GM10266 (cell line): Measurements from ENCODE around the gene KAT5.
"Not testable (repeated sequence)": the region's sequence is repeated elsewhere in the genome, so short reads cannot be mapped to it uniquely, and the experiment has no call there.

Experiments used
- DNase-seq: peaks from one replicate; pipeline ENCODE4 v3.0.0; 2012; ENCODE audit errors: extremely low spot score
- TF ChIP-seq, protein P1 (sequence below): IDR thresholded peaks from 2 replicates; pipeline ENCODE4 v1.5.1; 2012; ENCODE audit warnings: mild to moderate bottlenecking, low read depth; ENCODE audit not compliant: control insufficient read depth, insufficient read depth; ENCODE audit errors: missing control alignments

Gene KAT5

DNA sequence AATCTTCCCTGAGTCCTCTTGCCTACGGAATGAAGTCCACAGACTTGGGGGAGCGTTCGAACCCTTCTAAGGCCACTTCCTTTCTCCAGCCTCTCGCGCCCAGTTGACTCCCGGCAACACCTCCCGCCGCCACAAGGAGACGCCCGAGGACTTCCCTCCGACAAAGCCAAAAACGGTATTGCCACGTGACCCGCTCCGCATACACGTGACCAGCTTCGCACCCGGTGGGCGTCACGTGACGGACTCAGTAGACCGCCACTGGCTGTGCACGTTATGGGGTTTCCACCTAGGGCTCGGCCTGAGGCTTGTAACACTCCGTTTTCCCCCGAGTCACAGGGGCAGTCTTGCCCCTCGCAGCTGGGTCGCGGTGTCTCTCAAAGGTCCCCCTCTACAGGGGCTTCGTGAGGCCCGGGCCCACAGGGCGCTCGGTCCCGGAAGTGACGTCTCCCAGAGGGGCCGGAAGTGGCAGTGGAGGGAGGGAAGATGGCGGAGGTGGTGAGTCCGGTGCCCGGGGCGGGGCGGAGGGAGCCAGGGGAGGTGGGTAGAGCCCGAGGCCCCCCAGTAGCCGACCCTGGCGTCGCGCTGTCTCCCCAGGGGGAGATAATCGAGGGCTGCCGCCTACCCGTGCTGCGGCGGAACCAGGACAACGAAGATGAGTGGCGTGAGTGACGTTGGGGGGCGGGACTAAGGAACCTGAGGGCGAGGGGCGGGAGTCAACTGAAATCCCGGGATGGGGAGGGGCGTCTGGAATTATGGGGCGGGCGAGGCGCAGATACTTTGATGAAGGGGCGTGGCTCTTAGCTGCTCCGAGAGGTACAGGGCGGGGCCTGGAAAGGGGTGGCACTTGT lies at the start of gene KAT5:
KAT5 (plus strand) TSS at position 468 of the 848 bp plus-strand sequence; CDS start at position 484, 16 bp downstream.
- TF ChIP-seq, protein P1, sequence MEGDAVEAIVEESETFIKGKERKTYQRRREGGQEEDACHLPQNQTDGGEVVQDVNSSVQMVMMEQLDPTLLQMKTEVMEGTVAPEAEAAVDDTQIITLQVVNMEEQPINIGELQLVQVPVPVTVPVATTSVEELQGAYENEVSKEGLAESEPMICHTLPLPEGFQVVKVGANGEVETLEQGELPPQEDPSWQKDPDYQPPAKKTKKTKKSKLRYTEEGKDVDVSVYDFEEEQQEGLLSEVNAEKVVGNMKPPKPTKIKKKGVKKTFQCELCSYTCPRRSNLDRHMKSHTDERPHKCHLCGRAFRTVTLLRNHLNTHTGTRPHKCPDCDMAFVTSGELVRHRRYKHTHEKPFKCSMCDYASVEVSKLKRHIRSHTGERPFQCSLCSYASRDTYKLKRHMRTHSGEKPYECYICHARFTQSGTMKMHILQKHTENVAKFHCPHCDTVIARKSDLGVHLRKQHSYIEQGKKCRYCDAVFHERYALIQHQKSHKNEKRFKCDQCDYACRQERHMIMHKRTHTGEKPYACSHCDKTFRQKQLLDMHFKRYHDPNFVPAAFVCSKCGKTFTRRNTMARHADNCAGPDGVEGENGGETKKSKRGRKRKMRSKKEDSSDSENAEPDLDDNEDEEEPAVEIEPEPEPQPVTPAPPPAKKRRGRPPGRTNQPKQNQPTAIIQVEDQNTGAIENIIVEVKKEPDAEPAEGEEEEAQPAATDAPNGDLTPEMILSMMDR: peak; percentile 98
- DNase-seq: peak; percentile 89

DNA sequence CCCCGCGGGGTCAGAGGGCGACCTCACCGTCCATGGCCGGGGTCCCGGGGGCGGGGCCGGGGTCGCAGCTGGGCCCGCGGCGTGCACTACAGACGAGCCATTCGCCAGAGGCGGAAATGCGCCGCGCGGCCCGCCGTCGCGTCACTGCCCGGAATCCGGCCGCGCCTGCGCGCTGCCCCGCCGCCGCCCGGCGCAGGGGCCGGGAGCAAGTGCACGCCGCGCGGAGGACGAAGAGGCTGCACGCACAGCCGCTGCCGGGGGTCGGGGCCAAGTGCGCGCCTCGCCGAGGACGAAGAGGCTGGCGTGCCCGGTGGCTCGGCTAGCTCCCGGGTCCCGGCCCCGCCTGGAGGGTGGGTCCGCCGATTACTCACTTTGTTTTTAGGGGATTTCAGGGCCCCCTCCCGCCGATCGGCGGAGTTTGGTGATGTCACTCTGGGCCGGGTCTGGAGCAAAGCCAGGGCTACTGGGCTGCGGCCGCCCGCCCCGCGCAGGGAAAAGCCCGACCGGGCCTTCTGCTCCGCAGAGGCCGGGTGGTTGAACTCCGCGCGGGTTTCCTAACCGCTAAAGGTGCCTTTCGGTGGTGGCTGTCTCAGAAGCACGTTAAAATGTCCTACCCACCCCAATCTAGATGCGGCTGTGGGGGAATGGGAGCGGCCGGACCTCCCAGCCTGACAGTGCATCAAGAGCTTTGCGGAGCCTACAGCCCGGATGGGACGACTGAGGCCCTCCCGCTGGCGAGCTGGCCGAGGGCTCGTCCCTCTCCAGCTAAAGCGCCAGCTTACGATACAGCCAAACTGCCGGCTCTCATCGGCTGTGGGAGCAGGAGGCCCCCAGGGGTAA lies 49.0 kb upstream of the KAT5 start, which contains the start of gene RELA:
RELA (minus strand) TSS at position 118 of the 840 bp plus-strand sequence; CDS start at position 34, 84 bp downstream.
- DNase-seq: peak; percentile 96
- TF ChIP-seq, protein P1: no peak

DNA sequence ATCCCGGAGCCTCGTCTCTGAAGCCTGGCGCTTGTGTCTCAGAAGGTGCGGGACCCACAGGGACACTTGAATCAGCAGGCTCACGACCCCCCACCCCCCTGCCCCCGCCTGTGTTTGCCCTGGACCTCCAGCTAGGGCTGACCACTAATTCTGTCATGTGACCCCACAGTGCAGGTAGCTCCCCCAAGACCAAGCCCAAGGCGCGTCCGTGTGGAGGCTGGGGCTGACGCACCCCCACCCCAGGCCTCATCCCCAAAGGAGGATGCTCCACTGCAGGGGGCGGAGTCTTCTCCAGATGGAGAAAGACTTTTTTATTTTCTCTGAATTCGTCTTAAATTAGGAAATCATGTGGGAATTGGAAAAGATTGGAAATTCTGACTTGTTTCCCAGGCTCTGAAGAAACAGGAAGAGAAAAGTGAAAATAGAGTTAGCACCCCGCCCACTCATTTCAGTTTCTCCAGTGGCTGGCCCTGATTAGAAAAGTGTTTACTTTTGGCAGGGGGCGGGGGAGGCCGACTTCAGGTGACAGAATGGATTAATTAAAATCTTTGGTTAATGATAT lies 48.3 kb upstream of the KAT5 start:
- TF ChIP-seq, protein P1: no peak
- no peak for DNase-seq

DNA sequence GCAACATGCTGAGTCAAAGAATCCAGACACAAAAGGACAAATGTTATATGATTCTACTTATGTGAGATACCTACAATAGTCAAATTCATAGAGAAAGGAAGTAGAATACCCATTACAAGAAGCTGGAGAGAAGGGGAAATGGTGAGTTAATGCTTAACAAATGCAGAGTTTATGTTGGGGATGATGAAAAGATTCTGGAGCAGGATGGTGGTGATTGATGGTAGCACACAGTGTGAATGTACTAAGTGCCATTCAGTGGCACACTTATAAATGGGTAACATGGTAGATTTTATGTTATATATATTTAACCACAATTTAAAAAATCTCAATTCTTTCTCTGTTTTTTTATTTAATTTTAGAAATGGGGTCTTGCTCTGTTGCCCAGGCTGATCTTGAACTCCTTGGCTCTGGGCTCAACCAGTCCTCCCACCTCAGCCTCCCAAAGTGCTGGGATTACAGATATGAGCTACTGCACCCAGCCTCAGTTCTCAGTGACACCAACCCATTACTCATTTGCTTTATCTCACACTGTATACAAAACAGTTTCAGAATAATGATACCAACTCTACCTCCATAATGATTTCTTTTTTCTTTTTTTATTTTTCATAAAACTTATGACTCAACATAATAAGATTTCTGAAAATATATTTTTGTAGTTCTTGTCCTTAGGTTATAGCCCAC lies 39.7 kb upstream of the KAT5 start:
- TF ChIP-seq, protein P1: no peak
- DNase-seq: no peak

DNA sequence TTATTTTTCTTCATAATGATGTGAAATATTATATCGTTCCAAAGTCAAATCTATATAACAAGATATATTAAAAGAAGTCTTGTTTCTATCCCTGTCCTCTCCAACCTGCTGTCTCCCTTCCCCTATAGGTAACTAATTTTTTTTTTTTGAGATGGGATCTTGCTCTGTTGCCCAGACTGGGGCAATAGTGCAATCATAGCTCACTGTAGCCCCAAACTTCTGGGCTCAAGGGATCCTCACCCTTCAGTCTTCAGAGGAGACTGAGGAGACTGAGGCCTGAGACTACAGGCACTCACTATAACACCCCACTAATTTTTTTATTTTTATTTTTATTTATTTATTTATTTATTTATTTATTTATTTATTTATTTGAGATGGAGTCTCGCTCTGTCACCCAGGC lies 39.1 kb upstream of the KAT5 start:
- no peak for DNase-seq
- TF ChIP-seq, protein P1: no peak

DNA sequence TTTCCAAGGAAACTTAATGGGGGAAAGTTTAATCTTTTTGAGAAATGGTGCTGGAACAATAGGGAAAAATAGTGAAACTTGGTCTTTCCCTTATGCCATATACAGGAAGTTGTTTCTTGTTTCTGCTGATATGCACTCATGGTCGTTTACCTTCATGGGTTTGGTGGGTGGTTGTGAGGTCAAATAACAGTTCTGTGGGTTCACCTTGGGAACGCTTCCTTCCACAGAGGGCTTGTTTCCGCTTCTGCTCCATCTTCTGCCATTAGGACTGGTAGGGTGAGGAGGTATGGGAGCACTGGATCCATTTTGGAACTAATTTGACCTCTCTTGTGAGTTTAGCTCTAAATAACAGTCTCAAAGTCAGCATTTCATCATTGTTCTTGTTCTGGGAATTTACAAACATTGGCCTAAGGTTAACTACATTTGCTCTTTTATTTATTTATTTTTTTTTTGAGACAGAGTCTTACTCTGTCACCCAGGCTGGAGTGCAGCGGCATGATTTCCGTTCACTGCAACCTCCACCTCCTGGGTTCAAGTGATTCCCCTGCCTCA lies 31.8 kb upstream of the KAT5 start:
- TF ChIP-seq, protein P1: no peak
- DNase-seq: no peak

DNA sequence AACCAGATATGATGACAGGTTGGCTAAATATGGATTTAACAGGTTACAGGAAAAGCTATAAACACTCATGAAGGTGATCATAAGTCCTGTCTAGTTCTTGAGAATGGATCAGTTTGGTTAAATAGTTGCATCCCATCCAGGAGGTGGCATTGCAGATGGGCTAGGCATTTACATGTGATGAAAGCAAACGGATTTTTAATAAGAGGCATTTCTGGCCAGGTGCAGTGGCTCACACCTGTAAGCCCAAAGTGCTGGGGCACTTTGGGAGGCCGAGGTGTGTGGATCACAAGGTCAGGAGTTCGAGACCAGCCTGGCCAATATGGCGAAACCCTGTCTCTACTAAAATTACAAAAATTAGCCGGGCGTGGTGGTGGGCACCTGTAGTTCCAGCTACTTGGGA lies 28.6 kb upstream of the KAT5 start:
- DNase-seq: not testable (repeated sequence)
